OCI-M2 (cell line): ENCODE measurements around the gene LRPPRC.
"Not testable (repeated sequence)": the region's sequence is repeated elsewhere in the genome, so short reads cannot be mapped to it uniquely, and the experiment has no call there.

Source experiments
- DNase-seq: peaks from one replicate; lab custom pipeline; 2025; ENCODE audit not compliant: unreplicated experiment; lab: John Stamatoyannopoulos, UW

LRPPRC gene

DNA sequence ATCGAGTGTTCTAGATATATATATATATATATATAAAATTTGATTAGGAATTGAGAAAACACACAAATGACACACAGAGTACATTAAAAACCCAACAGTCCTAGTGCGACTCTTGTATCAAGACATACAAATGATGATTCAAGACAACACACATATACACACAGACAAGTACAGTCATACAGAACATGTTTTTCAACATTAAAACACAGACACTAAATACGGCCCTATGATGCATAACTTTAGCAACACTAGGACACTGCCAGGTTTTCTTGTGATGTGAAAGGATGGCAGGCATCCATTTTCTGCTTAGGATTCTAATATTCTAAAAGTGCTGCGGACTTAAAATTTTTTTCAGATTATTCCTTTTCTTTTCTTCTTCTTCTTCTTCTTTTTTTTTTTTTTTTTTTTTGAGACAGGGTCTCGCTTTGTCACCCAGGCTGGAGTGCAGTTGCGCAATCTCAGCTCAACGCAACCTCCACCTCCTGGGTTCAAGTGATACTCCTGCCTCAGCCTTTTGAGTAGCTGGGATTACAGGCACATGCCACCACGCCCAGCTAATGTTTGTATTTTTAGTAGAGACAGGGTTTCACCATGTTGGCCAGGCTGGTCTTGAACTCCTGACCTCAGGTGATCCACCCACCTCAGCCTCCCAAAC is 84.5 kb downstream of the LRPPRC start:
- DNase-seq = not testable (repeated sequence)

DNA sequence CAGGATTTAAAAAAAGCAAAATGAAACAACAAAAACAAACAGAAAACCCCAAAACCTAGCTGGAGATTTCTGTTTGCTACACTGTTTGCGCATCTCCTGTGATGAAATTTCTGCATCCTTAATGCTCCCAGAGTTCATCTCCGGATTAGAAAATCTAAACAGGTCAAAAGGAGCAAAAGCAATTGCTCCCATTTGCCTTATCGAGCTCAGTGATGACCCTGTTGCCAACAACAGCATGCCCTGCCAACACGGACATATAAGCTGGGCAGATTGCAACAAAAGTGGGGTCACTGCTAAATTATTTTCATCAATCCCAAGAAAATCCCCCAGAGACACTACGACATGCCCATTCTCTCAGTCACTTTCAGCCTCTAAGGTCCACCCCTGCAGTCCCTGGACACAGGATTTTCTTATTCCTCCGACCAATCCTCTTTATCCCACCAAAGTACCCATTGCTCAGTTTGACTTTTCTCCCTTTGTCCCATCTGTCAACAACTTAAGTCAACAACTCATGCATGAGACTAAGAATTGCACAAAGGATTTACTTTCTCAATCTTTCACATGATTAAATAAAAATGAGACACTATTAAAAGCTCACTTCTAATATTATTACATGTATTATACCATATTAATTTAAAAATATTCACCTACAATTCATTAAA is 89.2 kb downstream of the LRPPRC start:
- no peak for DNase-seq

GRCh38 chr2:43905871-43906270 is 89.9 kb downstream of the LRPPRC start:
- no peak for DNase-seq

DNA sequence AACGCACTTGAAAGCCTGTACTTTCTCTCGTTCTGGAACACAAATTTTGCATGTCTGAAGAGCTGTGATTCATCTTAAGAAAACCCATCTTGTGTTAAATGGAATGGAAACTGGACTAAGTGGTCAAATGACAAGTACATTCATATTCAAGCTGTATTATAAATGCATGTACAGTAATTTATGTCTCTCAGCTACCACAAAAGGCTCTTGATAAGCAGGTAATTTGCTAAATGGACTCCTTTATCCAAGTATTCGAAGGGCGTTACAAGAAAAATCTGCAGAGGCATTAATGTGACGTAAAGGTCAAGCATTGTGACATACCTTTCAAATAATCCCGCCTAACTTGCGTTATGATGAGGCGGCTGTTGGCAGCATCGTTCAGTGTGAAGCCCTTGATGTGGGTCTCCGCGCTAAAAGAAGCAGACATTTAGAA is 90.4 kb downstream of the LRPPRC start:
- DNase-seq = no peak

DNA sequence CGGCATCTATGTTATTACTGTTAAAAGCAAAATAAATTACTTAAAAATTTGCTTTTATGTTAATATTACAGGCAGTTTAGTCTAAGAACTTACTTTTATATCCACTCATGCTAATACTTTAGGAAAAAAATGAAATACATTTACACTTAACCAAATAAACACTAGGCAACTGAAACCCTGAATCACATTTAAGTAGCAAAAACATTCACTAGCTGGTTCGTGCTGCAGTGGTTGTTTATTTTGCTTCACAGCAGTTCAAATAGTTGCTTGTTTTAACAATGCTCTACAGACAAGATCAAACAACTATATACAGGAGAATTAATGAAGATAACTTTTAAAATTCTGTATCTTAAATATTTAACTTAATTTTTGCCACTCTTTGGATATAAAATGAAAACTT is 96.2 kb downstream of the LRPPRC start:
- DNase-seq = no peak

DNA sequence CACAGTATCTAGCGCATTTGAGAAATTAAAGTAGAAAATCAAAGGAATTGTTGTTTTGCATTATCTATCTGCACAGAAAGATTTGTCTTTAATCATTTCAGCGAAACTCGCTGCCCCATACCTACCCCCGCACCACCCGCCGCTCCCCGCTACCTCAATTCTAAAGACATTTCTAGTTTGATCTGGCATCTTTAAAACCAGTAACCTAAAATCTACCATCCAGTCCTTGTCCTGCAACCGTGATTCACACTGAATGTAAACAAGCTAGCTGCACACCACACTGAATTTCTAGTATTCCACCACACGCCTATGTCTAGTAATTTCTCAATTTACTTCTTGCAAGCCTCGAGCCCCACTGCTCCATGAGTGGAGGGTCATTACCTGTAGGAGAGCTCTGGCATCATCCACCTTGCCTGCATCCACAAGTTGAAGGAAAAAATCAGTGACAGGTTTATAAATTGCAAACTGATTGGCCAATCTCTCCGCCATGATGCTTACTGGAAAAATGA is 96.9 kb downstream of the LRPPRC start:
- no peak for DNase-seq

- DNase-seq = no peak
These were observed 97.5 kb downstream of the LRPPRC start for GRCh38 chr2:43898134-43898837.

- no peak for DNase-seq
These were observed 98.3 kb downstream of the LRPPRC start for GRCh38 chr2:43897492-43897891.

GRCh38 chr2:43896906-43897305 is 98.9 kb downstream of the LRPPRC start:
- DNase-seq = no peak

DNA sequence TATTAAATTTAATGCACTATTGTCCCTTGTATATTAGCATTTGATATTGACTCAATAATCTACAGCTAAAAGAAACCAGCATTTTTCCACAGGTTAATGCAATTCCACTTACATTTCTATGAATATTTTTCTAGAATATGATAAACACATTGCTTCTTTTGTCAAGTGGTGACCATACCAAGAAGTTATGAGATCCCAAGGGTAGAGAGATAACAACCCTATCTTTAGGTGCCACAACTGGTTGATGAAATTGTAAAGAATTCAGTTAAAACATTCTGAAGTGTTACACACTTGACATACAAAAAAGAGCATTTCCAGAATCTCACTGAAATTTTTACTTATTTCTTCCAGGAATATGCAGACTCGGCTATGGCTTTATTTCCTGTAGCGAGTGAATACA is 101.0 kb downstream of the LRPPRC start:
- peak; percentile 19 for DNase-seq

- DNase-seq = no peak
These were observed 104.9 kb downstream of the LRPPRC start for GRCh38 chr2:43890855-43891254.

DNA sequence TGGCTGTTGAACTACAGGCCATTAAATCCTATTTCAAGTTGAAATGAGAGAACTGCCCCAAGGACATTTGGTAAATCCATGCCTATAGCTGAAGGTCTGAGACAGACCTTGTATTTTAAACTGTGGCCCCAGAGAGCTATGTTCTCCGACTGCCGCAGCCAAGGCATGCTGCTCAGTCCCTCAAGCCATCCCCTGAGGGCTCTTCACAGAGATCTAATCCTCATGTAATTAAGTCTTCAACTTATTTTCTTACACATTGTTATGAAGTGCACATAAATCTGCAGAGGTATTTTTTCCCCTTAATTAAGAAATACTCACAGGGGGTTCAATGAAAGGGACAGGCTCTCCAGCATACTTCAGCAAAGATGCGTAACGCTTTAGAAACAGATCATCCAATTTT is 106.4 kb downstream of the LRPPRC start:
- no peak for DNase-seq

DNA sequence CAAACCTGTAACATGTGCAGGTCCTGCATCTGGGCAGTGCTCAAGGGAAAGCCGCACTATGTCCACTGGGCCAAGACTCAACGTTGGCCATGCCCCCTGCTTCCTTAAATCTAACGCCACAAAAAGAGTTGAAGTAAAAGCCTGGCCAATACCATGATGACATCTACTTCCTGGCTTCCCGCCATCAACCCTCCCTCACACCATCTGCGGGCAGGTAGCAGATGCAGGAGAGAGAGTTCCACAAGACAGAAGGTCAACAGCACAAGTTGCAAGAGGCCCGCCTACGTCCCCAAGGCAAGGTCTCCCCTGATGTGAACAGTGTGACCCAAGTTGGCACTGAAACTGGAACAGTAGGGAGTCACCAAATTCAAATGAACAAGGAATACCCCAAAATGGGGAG is 108.6 kb downstream of the LRPPRC start:
- no peak for DNase-seq

DNA sequence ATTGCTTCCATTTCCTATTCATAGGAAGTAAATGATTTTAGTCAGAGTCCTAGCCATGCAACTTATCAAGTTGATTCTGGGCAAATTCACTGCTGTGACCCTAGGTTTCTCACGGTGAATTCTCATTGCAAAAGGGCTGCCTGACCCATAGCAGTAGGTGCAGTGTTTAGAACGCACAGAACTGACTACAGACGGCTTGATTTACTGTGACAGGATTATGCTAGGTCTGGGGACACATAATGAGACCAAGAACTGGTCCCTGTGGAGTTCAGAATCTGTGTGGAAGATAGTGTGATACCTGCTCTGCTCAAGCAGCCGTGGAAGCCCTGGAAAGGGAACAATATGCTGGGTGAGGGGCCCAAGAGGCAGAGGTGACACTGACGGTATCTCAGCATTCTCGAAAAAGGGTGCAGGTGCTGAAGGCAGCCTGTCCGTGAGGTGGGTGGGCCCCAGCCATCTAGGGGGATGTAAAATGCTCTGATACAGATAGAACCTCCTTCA is 110.6 kb downstream of the LRPPRC start:
- DNase-seq = no peak

- DNase-seq = no peak
These were observed 111.1 kb downstream of the LRPPRC start for GRCh38 chr2:43884689-43885088.

DNA sequence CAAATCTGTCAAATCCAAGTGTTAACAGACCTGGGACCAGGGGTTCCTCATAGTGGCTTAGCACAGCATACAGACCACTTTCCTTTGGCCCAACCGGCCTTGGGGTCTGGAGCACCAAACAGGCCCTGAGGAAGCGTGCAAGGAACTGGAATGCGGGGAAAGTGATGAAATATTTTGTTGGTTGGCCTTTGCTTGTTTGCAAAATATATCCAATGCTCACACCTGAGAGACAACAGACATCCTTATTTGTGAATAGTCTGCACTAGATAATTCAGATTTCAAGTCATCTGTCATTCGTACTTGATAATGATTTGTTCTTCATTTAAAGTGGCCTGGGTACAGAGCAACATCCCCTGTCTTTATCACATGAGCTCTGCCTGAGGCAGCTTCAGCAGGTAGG is 113.5 kb downstream of the LRPPRC start:
- DNase-seq = no peak

- no peak for DNase-seq
These were observed 114.8 kb downstream of the LRPPRC start for GRCh38 chr2:43880952-43881351.

DNA sequence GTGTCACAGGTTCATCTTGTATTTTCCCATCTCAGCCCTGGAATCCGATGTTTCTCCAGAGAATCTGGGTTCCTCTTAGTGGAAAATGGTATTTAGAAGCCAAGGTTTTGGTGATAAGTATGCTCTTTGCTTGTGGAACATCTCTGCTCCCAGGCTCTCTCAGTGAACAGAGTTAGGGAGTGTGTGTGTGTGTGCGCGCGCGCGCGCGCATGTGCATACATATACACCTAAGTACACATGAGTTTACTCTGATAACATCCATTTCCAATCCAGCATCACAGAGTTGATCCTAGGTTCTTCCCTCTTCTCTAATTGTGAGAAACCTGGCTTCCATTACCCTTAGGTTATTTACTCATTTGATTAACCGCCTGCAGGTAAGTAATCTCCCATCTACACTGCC is 115.3 kb downstream of the LRPPRC start:
- DNase-seq = no peak

DNA sequence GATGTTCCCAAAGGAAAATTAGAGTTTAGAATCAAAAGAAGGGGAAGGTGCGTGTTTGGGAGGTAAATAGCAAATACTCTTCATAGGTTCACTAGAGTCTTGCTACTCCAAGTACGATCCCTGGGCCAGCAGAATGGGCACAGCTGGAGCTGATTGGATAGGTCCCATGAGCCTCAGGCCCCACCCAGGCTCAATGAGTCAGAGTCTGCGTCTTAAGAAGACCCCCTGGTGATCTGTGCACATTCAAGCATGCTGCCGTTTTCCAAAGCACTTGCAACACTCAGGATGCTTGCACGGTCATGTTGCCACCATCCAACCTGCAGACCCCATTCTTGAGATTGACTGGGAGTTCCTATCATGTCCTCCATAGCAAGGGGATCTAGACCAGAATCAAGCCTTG is 116.5 kb downstream of the LRPPRC start:
- DNase-seq = no peak

DNA sequence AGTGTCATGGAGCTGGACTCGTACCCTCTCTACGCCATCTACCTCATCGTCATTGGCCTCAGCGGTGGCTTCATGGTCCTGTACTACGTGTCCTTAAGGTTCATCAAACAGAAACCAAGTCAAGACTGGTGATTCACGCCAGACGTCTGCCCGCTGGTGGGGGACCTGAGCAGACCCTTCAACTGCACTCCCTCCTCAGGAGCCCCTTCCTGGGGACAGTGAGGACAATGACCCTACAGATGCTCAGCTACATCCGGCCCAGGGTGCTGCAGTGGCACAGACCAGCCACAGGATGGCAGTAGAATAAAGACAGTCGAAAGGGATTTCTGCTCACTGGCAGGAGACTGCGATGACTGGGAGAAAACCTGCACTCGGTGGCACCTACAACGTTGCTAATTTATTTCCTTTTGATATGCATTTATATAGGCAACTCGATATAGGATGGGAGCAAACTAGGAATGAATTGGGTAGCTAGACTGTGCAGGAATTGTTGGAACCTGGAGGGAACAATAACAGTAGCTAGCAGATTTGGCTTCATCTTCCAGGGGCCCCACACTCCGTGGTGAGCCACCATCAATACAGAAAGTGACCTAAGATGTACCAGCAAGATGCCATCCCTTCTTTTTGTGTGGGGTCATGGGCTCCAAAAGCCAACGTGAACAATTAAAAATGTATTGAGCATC is 117.9 kb downstream of the LRPPRC start:
- DNase-seq = peak; percentile 42

GRCh38 chr2:43874776-43875451 is 120.9 kb downstream of the LRPPRC start:
- no peak for DNase-seq
